Fibroblast of lung (primary cell): Measurements from ENCODE around the gene TET2. TPM values are rescaled to one million over a fixed set of nuclear protein-coding genes. Genes with fewer than 3 reads are reported as not detected.

Experiments used
- DNase-seq, 2 donors: peaks; one replicate each; pipeline versions ENCODE4 v3.0.0 to v3.0.0-alpha.2; 2010; ENCODE audit warnings: low read depth in 2 of 2
- H2AFZ ChIP-seq: 2 replicates; pipeline ENCODE4 v1.5.1; 2012; ENCODE audit warnings: low read length, control low read depth, inconsistent platforms
- H3K27ac ChIP-seq: 2 replicates; pipeline ENCODE4 v1.5.1; 2011; ENCODE audit warnings: low read length, control low read depth; ENCODE audit not compliant: insufficient read depth
- H3K27me3 ChIP-seq: 2 replicates; pipeline ENCODE4 v1.5.1; 2011; ENCODE audit warnings: mild to moderate bottlenecking, low read length; ENCODE audit not compliant: control insufficient read depth, insufficient read depth
- H3K36me3 ChIP-seq: 2 replicates; pipeline ENCODE4 v1.5.1; 2011; ENCODE audit warnings: low read length; ENCODE audit not compliant: control insufficient read depth, insufficient read depth
- H3K4me1 ChIP-seq: 2 replicates; pipeline ENCODE4 v1.5.1; 2011; ENCODE audit warnings: low read length; ENCODE audit not compliant: control insufficient read depth, insufficient read depth; ENCODE audit errors: extremely low read depth
- H3K4me2 ChIP-seq: 2 replicates; pipeline ENCODE4 v1.5.1; 2011; ENCODE audit warnings: low read length, control low read depth; ENCODE audit not compliant: insufficient read depth; ENCODE audit errors: extremely low read depth
- H3K4me3 ChIP-seq, 4 experiments: fragments of 200-600 bp in 1 of 4; sonication (generic) in 1 of 4; replicated peaks in 1 of 4; 2 replicates each; pipeline ENCODE4 v1.5.1; 2011 to 2016; ENCODE audit warnings: low read length in 4 of 4, low read depth in 3 of 4, mild to moderate bottlenecking in 3 of 4, control low read depth in 2 of 4, inconsistent platforms in 1 of 4, mixed read lengths in 1 of 4; ENCODE audit not compliant: insufficient read depth in 1 of 4; ENCODE audit errors: control extremely low read depth in 1 of 4
- H3K79me2 ChIP-seq: 2 replicates; pipeline ENCODE4 v1.5.1; 2012; ENCODE audit warnings: mild to moderate bottlenecking, low read length, inconsistent platforms; ENCODE audit not compliant: control insufficient read depth, insufficient read depth
- H3K9ac ChIP-seq: 2 replicates; pipeline ENCODE4 v1.5.1; 2011; ENCODE audit warnings: mild to moderate bottlenecking, low read length, control low read depth; ENCODE audit not compliant: insufficient read depth
- H3K9me3 ChIP-seq: 2 replicates; pipeline ENCODE4 v1.5.1; 2012; ENCODE audit warnings: low read depth, low read length; ENCODE audit not compliant: control insufficient read depth, insufficient read depth
- H4K20me1 ChIP-seq: 2 replicates; pipeline ENCODE4 v1.5.1; 2011; ENCODE audit warnings: low read length; ENCODE audit not compliant: control insufficient read depth, insufficient read depth; ENCODE audit errors: extremely low read depth
- CTCF ChIP-seq, 2 donors: IDR thresholded peaks in 1 of 2; conservative IDR thresholded peaks in 1 of 2; 1 replicate in 1 of 2; 2 replicates in 1 of 2; pipeline ENCODE4 v1.5.1; 2011 to 2012; ENCODE audit warnings: low read length in 2 of 2, control low read depth in 1 of 2, inconsistent platforms in 1 of 2, low read depth in 1 of 2, mild to moderate bottlenecking in 1 of 2
- EZH2 ChIP-seq: IDR thresholded peaks from 2 replicates; pipeline ENCODE4 v1.5.1; 2012; ENCODE audit warnings: low read length, control low read depth, mild to moderate bottlenecking; ENCODE audit errors: missing control alignments
- polyA plus RNA-seq, 2 donors: library from polyadenylated mRNA; depleted of rRNA in 1 of 2; stranded (reverse) in 1 of 2; unstranded in 1 of 2; fragments of >200 nt; gene quantifications; 2 replicates each; pipeline ENCODE4 v1.2.1, GENCODE V29; 2011 to 2012; ENCODE audit warnings: missing spikeins in 1 of 2
- total RNA-seq: library from RNA; depleted of rRNA; stranded (reverse); fragments of >200 nt; gene quantifications from 2 replicates; pipeline ENCODE4 v1.2.1, GENCODE V29; 2014

TET2 gene
- total and polyA plus RNA-seq, 2 donors (not counting 1 experiment from before 2014, with no cell fraction given) = 6.9 to 8.3 TPM

GRCh38 chr4:105184316-105184980 is 37.8 kb downstream of the TET2 start:
- no peaks in the 10 kb centered on the region for H3K79me2 ChIP-seq

GRCh38 chr4:105186701-105187161 is 40.1 kb downstream of the TET2 start:
- DNase-seq = peak; percentile 58 to 75
- Histone ChIP-seq H4K20me1 (no peaks in the 10 kb centered on the region), H2AFZ (no peak overlapping the region), H3K9me3 (no peaks in the 10 kb centered on the region), H3K4me3 (no peak overlapping the region), H3K4me1 (no peaks in the 10 kb centered on the region), H3K27me3 (no peaks in the 10 kb centered on the region), H3K36me3 (no peaks in the 10 kb centered on the region), H3K4me2 (no peak overlapping the region), H3K79me2 (no peaks in the 10 kb centered on the region), H3K9ac (no peak overlapping the region), H3K27ac (no peak overlapping the region)
- TF ChIP-seq EZH2 = no peak
- TF ChIP-seq CTCF (conservative IDR thresholded peaks at IDR 0.05 in 1 of 2, IDR thresholded peaks at IDR 0.05 in 1 of 2; ENCODE audit: low read depth in 1 of 2, low read length in 2 of 2) = no peak

More at GRCh38 chr4:105184316-105184980, 37.8 kb downstream of the TET2 start:
- Histone ChIP-seq H4K20me1 (no peaks in the 10 kb centered on the region), H3K27ac (no peak overlapping the region), H2AFZ (no peak overlapping the region), H3K9ac (no peak overlapping the region), H3K4me1 (no peaks in the 10 kb centered on the region), H3K9me3 (no peaks in the 10 kb centered on the region), H3K27me3 (no peaks in the 10 kb centered on the region), H3K4me3 (no peak overlapping the region), H3K36me3 (no peaks in the 10 kb centered on the region), H3K4me2 (no peak overlapping the region)
- TF ChIP-seq EZH2 (no peak), CTCF (conservative IDR thresholded peaks at IDR 0.05 in 1 of 2, IDR thresholded peaks at IDR 0.05 in 1 of 2; ENCODE audit: low read depth in 1 of 2, low read length in 2 of 2) (no peak)
- peak in 1 of 2 donors; percentile 57 for DNase-seq

GRCh38 chr4:105189855-105190650 is 43.4 kb downstream of the TET2 start:
- H3K9ac ChIP-seq = no peak overlapping the region
- H2AFZ ChIP-seq = no peak overlapping the region
- H3K9me3 ChIP-seq = no peaks in the 10 kb centered on the region
- no peaks in the 10 kb centered on the region for H4K20me1 ChIP-seq
- H3K27me3 ChIP-seq = no peaks in the 10 kb centered on the region
- H3K4me3 ChIP-seq = no peak overlapping the region
- H3K27ac ChIP-seq = no peak overlapping the region
- DNase-seq = no peak
- TF ChIP-seq EZH2 (no peak), CTCF (conservative IDR thresholded peaks at IDR 0.05 in 1 of 2, IDR thresholded peaks at IDR 0.05 in 1 of 2; ENCODE audit: low read depth in 1 of 2, low read length in 2 of 2) (no peak)
- no peaks in the 10 kb centered on the region for H3K36me3 ChIP-seq
- H3K4me1 ChIP-seq = peaks cover 8% of the 10 kb centered on the region
- no peaks in the 10 kb centered on the region for H3K79me2 ChIP-seq
- no peak overlapping the region for H3K4me2 ChIP-seq
